Stomach (tissue), 4 donors: ENCODE data around the gene PRUNE2.

Experiments used
- CTCF ChIP-seq, 7 experiments: fragments of 450-650 bp in 4 of 7; fragments of 200-600 bp in 3 of 7; sonication (generic) in 3 of 7; IDR thresholded peaks; one replicate each; pipeline ENCODE4 v1.5.1; 2016 to 2019; ENCODE audit warnings: antibody characterized with exemption in 7 of 7, control low read depth in 2 of 7, mild to moderate bottlenecking in 1 of 7
- EP300 ChIP-seq: sonication (generic); formaldehyde crosslinking; IDR thresholded peaks from one replicate; pipeline ENCODE4 v1.6.1; 2017; ENCODE audit warnings: antibody characterized with exemption
- POLR2A ChIP-seq, 4 donors: fragments of 450-650 bp; IDR thresholded peaks; one replicate each; pipeline ENCODE4 v1.6.1; 2016; ENCODE audit warnings: antibody characterized with exemption in 4 of 4, control low read depth in 2 of 4, mild to moderate bottlenecking in 1 of 4, moderate library complexity in 1 of 4
- POLR2AphosphoS5 ChIP-seq, 3 donors: sonication (generic); formaldehyde crosslinking; IDR thresholded peaks; one replicate each; pipeline ENCODE4 v1.6.1; 2016; ENCODE audit warnings: antibody characterized with exemption in 3 of 3

- TF ChIP-seq CTCF (IDR thresholded peaks at IDR 0.05) (no peak), EP300 (no peak), POLR2A (IDR thresholded peaks at IDR 0.05) (no peak), POLR2AphosphoS5 (IDR thresholded peaks at IDR 0.05) (no peak)
These were observed 19.6 kb downstream of the PRUNE2 start for GRCh38 chr9:76886318-76886717.
